GM10248 (cell line): ENCODE results near the gene ZNF385B.

Experiments used
- CTCF ChIA-PET: fragments of 300-600 bp; sonication (Branson Sonifier 250); formaldehyde crosslinking; extraction: SDS; loops from one replicate; lab custom pipeline; 2021; ENCODE audit warnings: antibody characterized with exemption; lab: Yijun Ruan, JAX
- POLR2A ChIA-PET: fragments of 350-650 bp; sonication (Branson Sonifier 250); formaldehyde crosslinking; extraction: SDS; loops from one replicate; lab custom pipeline; 2020; ENCODE audit warnings: antibody characterized with exemption; lab: Yijun Ruan, JAX
- DNase-seq: peaks from one replicate; pipeline ENCODE4 v3.0.0; 2012; ENCODE audit errors: extremely low spot score
- TF ChIP-seq, protein P1 (sequence below): IDR thresholded peaks from 2 replicates; pipeline ENCODE4 v1.5.1; 2012; ENCODE audit warnings: mild to moderate bottlenecking, low read depth; ENCODE audit errors: extremely low read depth, missing control alignments, control extremely low read depth

The ZNF385B gene

DNA sequence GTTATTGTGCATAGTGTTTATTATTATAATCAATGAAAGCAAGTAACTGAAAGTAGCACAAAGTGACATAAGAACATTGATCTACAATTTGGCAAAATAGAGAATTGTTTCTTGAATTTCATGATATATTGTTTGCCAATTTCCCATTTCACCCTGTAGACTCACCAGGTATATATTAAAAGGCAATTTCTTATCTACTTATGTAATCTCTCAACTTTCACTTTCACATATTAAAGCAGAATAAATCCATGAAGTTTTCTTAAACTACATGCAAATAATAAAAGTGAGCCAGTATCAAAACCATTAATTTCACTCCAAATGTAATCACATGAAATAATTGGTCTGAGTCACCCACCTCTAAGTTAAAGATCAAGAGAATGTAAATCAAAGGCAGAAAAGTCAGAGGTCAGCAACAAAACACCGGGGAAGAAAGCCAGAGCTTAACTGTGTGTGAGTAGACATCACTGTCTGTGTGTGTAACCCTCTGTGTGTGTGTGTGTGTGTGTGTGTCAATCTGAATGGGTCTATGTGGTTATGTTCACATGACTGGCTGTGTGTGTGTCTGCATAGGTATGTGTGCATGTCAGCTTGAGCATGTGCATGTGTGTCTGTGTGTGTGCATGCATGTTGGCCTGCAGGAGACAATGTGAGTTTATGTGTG, 44.1 kb downstream of the ZNF385B start:
- CTCF ChIA-PET = interaction anchor here (0.6 kb wide), 1 partner anchor 85 kb away, joined by 3 read pairs; no protein-coding TSS in a partner anchor
- no peak for DNase-seq
- TF ChIP-seq, protein P1, sequence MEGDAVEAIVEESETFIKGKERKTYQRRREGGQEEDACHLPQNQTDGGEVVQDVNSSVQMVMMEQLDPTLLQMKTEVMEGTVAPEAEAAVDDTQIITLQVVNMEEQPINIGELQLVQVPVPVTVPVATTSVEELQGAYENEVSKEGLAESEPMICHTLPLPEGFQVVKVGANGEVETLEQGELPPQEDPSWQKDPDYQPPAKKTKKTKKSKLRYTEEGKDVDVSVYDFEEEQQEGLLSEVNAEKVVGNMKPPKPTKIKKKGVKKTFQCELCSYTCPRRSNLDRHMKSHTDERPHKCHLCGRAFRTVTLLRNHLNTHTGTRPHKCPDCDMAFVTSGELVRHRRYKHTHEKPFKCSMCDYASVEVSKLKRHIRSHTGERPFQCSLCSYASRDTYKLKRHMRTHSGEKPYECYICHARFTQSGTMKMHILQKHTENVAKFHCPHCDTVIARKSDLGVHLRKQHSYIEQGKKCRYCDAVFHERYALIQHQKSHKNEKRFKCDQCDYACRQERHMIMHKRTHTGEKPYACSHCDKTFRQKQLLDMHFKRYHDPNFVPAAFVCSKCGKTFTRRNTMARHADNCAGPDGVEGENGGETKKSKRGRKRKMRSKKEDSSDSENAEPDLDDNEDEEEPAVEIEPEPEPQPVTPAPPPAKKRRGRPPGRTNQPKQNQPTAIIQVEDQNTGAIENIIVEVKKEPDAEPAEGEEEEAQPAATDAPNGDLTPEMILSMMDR = no peak
- POLR2A ChIA-PET = no interaction called here

DNA sequence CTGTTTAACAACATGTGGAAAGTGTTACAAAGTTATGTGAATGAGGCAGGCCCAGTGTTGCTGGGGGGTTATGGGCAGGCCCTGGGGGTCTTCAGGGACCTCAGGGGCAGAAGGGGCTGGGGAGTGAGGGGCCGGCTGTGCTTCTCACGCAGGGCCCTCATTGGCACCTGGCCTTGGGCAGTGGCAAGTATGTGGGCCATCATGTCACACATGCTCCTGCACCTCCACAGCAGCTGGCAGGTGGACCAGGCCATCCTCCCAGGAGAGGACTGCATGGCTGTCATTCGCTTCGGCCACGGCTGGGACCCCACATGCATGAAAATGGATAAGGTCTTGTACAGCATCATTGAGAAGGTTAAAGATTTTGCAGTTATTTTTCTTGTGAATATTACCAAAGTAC, 47.4 kb downstream of the ZNF385B start:
- CTCF ChIA-PET = no interaction called here
- POLR2A ChIA-PET = no interaction called here
- TF ChIP-seq, protein P1 = no peak
- DNase-seq = no peak

DNA sequence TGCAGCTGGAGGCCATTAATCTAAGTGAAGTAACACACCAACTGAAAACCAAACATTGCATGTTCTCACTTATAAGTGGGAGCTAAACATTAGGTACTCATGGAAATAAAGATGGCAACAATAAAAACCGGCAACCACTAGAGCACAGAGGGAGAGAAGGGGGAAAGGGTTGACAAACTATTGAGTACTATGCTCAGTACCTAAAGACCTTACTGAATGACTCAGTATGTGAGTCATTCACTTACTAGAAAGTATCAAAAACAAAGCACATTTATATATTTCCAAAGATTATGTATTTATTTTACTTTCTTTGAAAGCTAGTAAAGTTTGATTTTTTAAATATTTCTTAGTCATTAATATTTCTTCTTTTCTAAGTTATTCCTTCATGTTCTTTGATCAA, 48.9 kb downstream of the ZNF385B start:
- TF ChIP-seq, protein P1 = no peak
- DNase-seq = no peak

DNA sequence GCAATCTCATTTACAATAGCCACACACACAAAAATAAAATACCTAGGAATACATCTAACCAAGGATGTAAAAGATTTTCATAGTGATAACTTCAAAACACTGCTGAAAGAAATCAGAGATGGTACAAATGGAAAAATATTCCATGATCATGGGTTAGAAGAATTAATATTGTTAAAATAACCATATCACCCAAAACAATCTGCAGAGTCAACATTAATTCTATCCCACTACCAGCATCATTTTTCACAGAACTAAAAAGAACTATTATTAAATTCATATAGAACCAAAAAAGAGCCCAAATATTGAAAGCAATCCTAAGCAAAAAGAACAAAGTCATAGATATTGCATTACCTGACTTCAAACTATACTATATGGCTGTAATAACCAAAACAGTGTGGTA, 50.4 kb downstream of the ZNF385B start:
- DNase-seq = no peak
- ChIA-PET POLR2A (no interaction called here), CTCF (no interaction called here)
- TF ChIP-seq, protein P1 = no peak

More for the DNA sequence above, 48.9 kb downstream of the ZNF385B start:
- POLR2A ChIA-PET = no interaction called here
- CTCF ChIA-PET = interaction anchor here (1.0 kb wide), 1 partner anchor 42 kb away, joined by 3 read pairs; no protein-coding TSS in a partner anchor

DNA sequence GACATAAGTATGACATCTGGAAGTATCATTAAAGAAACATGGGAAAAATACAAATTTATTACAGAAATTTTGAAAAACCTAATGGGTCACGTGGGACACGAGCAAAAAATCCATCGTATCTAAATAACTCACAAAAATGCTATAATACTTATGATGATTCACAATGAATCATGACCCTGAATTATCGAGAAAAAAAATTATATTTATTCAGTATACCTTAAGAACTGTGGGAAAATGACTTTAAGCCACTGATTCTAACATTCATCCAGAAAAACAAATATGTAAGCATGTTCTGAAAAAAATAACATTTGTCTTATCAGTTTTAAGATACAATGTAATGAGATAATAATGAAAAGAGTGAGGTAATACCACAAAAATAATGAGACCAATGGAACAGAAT, 51.8 kb downstream of the ZNF385B start:
- no peak for DNase-seq
- CTCF ChIA-PET = no interaction called here
- POLR2A ChIA-PET = no interaction called here
- TF ChIP-seq, protein P1 = no peak

- no peak for DNase-seq
- ChIA-PET POLR2A (no interaction called here), CTCF (interaction anchor here (1.8 kb wide), 1 partner anchor 11 kb away, joined by 4 read pairs; no protein-coding TSS in a partner anchor)
- TF ChIP-seq, protein P1 = no peak
Observed at GRCh38 chr2:179805001-179805400, 56.4 kb downstream of the ZNF385B start.
